Ovary (tissue), 9 donors: ENCODE measurements around the gene SEMA6D. TPM values are rescaled to one million over a fixed set of nuclear protein-coding genes. Genes with fewer than 3 reads are reported as not detected.

Experiments used
- DNase-seq, 5 donors: peaks; one replicate each; pipeline ENCODE4 v3.0.0-alpha.2; 2019 to 2020
- H3K27ac ChIP-seq, 2 donors: fragments of 200-600 bp; one replicate each; pipeline versions ENCODE4 v1.5.1 to v1.8.0; 2019 to 2022
- H3K27me3 ChIP-seq: fragments of 200-600 bp; one replicate; pipeline ENCODE4 v1.8.0; 2022
- H3K36me3 ChIP-seq: fragments of 200-600 bp; sonication (generic); one replicate; pipeline ENCODE4 v1.5.1; 2019
- H3K4me1 ChIP-seq: one replicate; pipeline ENCODE4 v1.8.1; 2013; ENCODE audit warnings: mild to moderate bottlenecking, moderate library complexity; ENCODE audit not compliant: insufficient read depth
- H3K4me3 ChIP-seq: fragments of 200-600 bp; sonication (generic); one replicate; pipeline ENCODE4 v1.5.1; 2017
- H3K9me3 ChIP-seq, 2 donors: fragments of 200-600 bp in 1 of 2; sonication (generic) in 1 of 2; one replicate each; pipeline versions ENCODE4 v1.5.1 to v1.8.1; 2013 to 2019; ENCODE audit warnings: mild to moderate bottlenecking in 1 of 2, moderate library complexity in 1 of 2
- CTCF ChIP-seq, 3 donors: fragments of 450-650 bp in 2 of 3; fragments of 200-600 bp in 1 of 3; IDR thresholded peaks; one replicate each; pipeline versions ENCODE4 v1.5.1 to v1.8.0; 2016 to 2022; ENCODE audit warnings: antibody characterized with exemption in 3 of 3, mild to moderate bottlenecking in 1 of 3
- EP300 ChIP-seq: sonication (generic); formaldehyde crosslinking; IDR thresholded peaks from one replicate; pipeline ENCODE4 v1.6.1; 2017; ENCODE audit warnings: antibody characterized with exemption
- POLR2A ChIP-seq: fragments of 450-650 bp; IDR thresholded peaks from one replicate; pipeline ENCODE4 v1.6.1; 2017; ENCODE audit warnings: antibody characterized with exemption, mild to moderate bottlenecking, moderate library complexity
- WGBS, 3 donors: extraction: QIAGEN DNeasy Blood & Tissue Kit in 1 of 3; methylation state at CpG; one replicate each; pipeline versions ENCODE4 v1.1.5 to v1.1.7; 2013 to 2017; 5-methylcytosine and 5-hydroxymethylcytosine counted together
- intact Hi-C, 4 donors: fragments of 100-400 bp; cut with DNase I; formaldehyde crosslinking; loops; one replicate each; pipeline versions ENCODE4 v1.11.0 to v1.15.1; 2022 to 2023
- polyA plus RNA-seq, 2 donors: library from polyadenylated mRNA; stranded (reverse); fragments of 200-250 nt in 1 of 2; fragments of 350-450 nt in 1 of 2; fragmentation: Illumina TruSeq in 1 of 2; extraction: RNeasy Lipid Tissue Mini Kit (QIAGEN cat#74804) in 1 of 2; gene quantifications; one replicate each; pipeline ENCODE4 v1.2.3, GENCODE V29; 2013 to 2014
- total RNA-seq, 7 donors: library from RNA; depleted of rRNA in 2 of 7; stranded (reverse); fragments of >200 nt in 2 of 7; fragmentation: NEBNext Ultra II Directional in 3 of 7; extraction: Animal tissue kit (Norgen Biotek cat#: 25700) in 3 of 7; gene quantifications; one replicate each; pipeline versions ENCODE4 v1.1.0 to v1.2.4, GENCODE V29; 2016 to 2023
- donor health status: DM: no; HTN: no; CAD: no; lungs with moderate emphysema.
- donor health status: DM: no; HTN: no; CAD: no.
- donor health status: Bipolar disorder and iron deficiency.
- donor health status: DM: yes; HTN: yes; CAD: no.
- donor health status: DM: no; HTN: no; CAD: no.
- donor health status: DM: yes; HTN: yes; CAD: no.

The SEMA6D gene
- total and polyA plus RNA-seq, 9 donors: 13.7 to 45.3 (median 27.2) TPM

GRCh38 chr15:47769166-47769565 is 51.9 kb downstream of the SEMA6D start:
- WGBS, 3 donors: 27 to 54% (median 35%) methylated on average over 5 of the region's 5 CpGs

GRCh38 chr15:47773143-47773542 is 55.8 kb downstream of the SEMA6D start:
- H3K9me3 ChIP-seq: no peaks in the 10 kb centered on the region
- no peak overlapping the region for H3K27ac ChIP-seq
- DNase-seq: no peak
- H3K36me3 ChIP-seq: no peaks in the 10 kb centered on the region
- no peak overlapping the region for H3K4me3 ChIP-seq
- 83 to 85% (median 84%) methylated on average over 6 of the region's 6 CpGs for WGBS, 3 donors
- H3K27me3 ChIP-seq: no peaks in the 10 kb centered on the region
- TF ChIP-seq POLR2A (no peak), EP300 (no peak), CTCF (IDR thresholded peaks at IDR 0.05) (no peak)
- intact Hi-C loops: loop anchor here in 1 of 4 donors (10.0 kb wide), 1 partner anchor 48 kb away; no protein-coding TSS in a partner anchor
- H3K4me1 ChIP-seq: peaks cover 6% of the 10 kb centered on the region

More at GRCh38 chr15:47769166-47769565, 51.9 kb downstream of the SEMA6D start:
- Histone ChIP-seq H3K4me1 (peaks cover 4% of the 10 kb centered on the region), H3K4me3 (no peak overlapping the region), H3K27me3 (no peaks in the 10 kb centered on the region), H3K36me3 (no peaks in the 10 kb centered on the region), H3K9me3 (no peaks in the 10 kb centered on the region), H3K27ac (no peak overlapping the region)
- intact Hi-C loops: no loop called here
- DNase-seq: no peak
- TF ChIP-seq CTCF (IDR thresholded peaks at IDR 0.05): no peak
- no peak for TF ChIP-seq EP300
- no peak for TF ChIP-seq POLR2A

GRCh38 chr15:47778263-47778770 is 61.0 kb downstream of the SEMA6D start:
- H3K36me3 ChIP-seq: no peaks in the 10 kb centered on the region
- TF ChIP-seq POLR2A (no peak), CTCF (IDR thresholded peaks at IDR 0.05) (no peak), EP300 (no peak)
- WGBS, 3 donors: 0 to 83% (median 46%) methylated on average over 1 of the region's 1 CpG
- no peak for DNase-seq
- peaks cover 3% of the 10 kb centered on the region for H3K4me1 ChIP-seq
- intact Hi-C loops: loop anchor here in 2 of 4 donors (5.0 to 10.0 kb wide), 2 partner anchors 54 to 534 kb away; no protein-coding TSS in a partner anchor
- H3K27ac ChIP-seq: no peak overlapping the region
- H3K27me3 ChIP-seq: no peaks in the 10 kb centered on the region
- H3K4me3 ChIP-seq: no peak overlapping the region
- H3K9me3 ChIP-seq: no peaks in the 10 kb centered on the region

- intact Hi-C loops: no loop called here
- no peak for DNase-seq
- Histone ChIP-seq H3K4me1 (peaks cover 2% of the 10 kb centered on the region), H3K9me3 (no peaks in the 10 kb centered on the region), H3K27ac (no peak overlapping the region), H3K36me3 (no peaks in the 10 kb centered on the region), H3K4me3 (no peak overlapping the region), H3K27me3 (no peaks in the 10 kb centered on the region)
- TF ChIP-seq POLR2A (no peak), EP300 (no peak), CTCF (IDR thresholded peaks at IDR 0.05) (no peak)
- 4 to 14% (median 8%) methylated on average over 2 of the region's 2 CpGs for WGBS, 3 donors
These were observed 63.7 kb downstream of the SEMA6D start for GRCh38 chr15:47780971-47781370.
